AG10803 (cell line): ENCODE results near the gene C5AR1.
"Not testable (repeated sequence)": the region's sequence is repeated elsewhere in the genome, so short reads cannot be mapped to it uniquely, and the experiment has no call there.

Experiments used
- DNase-seq: peaks from one replicate; pipeline ENCODE4 v3.0.0; 2010; ENCODE audit warnings: low read depth
- H3K4me3 ChIP-seq: 2 replicates; pipeline ENCODE4 v1.5.1; 2011; ENCODE audit warnings: mild to moderate bottlenecking, low read length, control low read depth
- TF ChIP-seq, protein P1 (sequence below): conservative IDR thresholded peaks from 2 replicates; pipeline ENCODE4 v1.5.1; 2011; ENCODE audit warnings: mild to moderate bottlenecking, low read length, control low read depth, inconsistent platforms

The C5AR1 gene

DNA sequence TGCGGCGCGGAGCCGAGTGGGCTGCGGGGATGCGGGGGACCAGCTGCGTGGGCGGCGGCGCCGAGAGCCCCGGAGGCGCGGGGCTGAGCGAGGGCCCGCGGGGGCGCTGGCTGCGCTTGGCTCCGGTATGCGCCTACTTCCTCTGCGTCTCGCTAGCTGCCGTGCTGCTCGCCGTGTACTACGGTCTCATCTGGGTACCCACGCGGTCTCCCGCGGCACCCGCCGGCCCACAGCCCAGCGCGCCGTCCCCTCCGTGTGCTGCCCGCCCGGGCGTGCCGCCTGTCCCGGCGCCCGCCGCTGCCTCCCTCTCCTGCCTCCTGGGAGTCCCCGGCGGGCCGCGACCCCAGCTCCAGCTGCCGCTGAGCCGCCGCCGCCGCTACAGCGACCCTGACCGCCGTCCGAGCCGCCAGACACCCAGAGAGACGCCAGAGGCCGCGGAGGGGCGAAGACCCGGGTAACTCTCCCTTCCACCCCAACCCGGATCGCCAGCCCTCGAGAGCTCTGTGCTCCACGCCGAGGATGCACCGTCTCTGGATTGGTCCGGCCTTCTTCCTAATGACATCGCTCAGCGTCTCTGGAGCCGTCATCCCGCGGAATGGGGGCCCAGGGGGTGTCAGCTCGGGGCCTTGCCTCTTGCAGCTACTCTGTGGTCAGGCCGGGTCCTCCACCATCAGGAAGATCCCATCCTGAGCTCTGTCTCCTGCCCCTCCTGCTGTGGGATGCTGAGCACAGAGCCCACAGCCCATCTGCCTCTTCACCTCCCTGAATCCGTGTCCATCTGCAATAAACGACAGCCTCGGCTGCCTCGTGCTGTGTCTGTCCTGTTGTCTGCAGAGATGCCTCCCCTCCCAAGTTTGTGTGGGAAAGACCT, 34.5 kb upstream of the C5AR1 start:
- peak; percentile 6 for DNase-seq
- peak overlapping the region; percentile 48 for H3K4me3 ChIP-seq
- TF ChIP-seq, protein P1, sequence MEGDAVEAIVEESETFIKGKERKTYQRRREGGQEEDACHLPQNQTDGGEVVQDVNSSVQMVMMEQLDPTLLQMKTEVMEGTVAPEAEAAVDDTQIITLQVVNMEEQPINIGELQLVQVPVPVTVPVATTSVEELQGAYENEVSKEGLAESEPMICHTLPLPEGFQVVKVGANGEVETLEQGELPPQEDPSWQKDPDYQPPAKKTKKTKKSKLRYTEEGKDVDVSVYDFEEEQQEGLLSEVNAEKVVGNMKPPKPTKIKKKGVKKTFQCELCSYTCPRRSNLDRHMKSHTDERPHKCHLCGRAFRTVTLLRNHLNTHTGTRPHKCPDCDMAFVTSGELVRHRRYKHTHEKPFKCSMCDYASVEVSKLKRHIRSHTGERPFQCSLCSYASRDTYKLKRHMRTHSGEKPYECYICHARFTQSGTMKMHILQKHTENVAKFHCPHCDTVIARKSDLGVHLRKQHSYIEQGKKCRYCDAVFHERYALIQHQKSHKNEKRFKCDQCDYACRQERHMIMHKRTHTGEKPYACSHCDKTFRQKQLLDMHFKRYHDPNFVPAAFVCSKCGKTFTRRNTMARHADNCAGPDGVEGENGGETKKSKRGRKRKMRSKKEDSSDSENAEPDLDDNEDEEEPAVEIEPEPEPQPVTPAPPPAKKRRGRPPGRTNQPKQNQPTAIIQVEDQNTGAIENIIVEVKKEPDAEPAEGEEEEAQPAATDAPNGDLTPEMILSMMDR = no peak

DNA sequence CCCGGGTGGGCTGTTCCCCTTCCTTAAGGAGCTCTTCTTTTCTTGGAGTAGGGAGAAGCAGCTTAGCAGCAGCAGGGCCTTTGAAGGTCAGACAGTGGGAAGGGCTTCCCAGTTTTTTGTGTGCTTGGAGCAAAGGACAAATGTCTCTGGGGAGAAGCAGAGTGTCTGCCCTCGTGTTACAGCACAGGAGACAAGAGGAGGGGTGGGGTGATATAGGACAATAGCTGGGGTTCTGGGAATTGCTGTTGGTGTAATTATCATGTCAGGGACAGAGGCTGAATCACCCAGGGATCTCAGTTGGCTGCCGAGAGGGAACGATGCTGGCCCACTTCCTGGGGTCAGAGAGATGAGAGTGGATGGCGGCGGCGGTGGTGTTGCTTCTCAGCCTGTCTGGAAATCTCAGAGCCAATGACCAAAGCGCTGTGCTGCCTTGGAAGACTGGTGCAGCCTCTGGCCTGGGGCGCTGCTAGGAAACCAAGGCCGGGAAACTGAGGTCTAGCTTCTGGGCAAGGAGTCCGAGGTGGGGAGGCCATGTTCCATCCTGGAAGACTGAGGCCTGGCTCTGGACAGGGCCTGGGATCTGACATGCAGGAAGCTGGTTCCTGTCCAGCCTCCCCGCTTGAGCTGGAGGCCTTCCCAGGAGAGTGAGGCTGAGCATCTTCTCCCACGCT, 33.7 kb upstream of the C5AR1 start:
- DNase-seq = peak; percentile 59
- TF ChIP-seq, protein P1 = no peak
- peak overlapping the region; percentile 39 for H3K4me3 ChIP-seq

DNA sequence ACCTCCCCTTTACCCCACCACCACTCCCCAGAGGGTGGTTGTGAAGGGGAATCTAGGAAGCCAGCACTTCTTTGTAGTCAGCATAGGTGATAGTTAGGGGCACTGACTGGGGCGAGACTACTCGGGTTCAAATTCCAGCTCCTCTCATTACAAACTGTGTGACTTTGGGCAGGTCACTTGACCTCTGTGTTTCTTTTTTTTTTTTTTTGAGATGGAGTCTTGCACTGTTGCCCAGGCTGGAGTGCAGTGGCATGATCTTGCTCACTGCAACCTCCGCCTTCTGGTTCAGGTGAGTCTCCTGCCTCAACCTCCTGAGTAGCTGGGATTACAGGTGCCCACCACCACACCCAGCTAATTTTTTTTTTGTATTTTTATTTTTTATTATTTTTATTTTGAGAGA, 33.1 kb upstream of the C5AR1 start:
- DNase-seq = not testable (repeated sequence)

DNA sequence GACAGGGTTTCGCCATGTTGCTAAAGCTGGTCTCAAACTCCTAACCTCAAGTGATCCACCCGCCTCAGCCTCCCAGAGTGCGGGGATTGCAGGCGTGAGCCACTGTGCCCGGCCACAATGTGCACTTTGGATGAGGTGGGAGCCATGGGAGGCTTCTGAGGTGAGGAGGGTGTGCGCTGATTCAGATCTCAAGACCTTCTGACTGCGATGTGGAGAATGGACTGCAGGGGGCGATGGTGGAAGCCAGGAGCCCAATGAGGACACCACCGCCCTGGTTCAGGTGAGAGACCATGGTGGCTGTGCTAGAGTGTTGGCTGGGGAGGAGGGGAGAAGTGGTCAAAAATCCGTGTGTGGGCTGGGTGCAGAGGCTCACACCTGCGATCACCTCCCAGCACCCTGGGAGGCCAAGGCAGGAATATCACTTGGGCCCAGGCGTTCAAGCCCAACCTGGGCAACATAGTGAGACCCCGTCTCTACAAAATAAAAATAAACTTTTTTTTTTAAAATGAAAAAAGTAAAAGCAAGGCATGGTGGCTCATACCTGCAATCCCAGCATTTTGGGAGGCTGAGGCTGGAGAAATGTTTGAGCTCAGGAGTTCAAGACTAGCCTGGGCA, 29.4 kb upstream of the C5AR1 start:
- H3K4me3 ChIP-seq = no peak overlapping the region
- TF ChIP-seq, protein P1 = peak; percentile 53
- peak; percentile 12 for DNase-seq

More for the DNA sequence above, 33.1 kb upstream of the C5AR1 start:
- not testable (repeated sequence) for H3K4me3 ChIP-seq

DNA sequence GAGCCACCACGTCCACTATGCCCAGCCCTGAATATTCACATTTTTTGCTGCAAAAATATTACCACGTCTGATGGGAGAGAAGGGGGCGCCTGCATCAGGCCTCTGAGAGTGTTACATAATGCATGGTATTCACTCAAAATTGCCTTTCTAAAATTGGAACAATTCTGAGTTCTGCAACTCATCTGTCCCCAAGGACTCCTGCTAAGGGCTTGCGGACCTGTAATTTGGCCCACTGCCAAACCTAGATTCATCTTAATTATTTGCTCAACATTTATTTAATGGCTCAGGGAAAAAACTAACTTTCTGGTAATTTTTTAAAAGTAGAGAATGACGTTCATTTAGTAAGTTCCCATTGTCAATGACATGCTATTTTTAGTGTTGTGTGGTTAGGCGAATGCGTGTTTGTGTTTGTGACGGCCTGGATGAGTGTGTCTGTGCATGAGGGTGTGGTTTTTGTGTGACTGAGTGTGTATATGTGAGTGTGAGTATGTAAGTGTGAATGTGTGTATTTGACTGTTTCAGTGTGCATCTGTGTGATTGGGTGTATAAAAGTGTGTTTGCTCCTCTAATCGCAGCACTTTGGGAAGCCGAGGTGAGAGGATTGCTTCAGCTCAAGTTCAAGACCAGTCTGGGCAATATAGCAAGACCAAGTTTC, 26.1 kb upstream of the C5AR1 start:
- no peak for DNase-seq
- no peak overlapping the region for H3K4me3 ChIP-seq

DNA sequence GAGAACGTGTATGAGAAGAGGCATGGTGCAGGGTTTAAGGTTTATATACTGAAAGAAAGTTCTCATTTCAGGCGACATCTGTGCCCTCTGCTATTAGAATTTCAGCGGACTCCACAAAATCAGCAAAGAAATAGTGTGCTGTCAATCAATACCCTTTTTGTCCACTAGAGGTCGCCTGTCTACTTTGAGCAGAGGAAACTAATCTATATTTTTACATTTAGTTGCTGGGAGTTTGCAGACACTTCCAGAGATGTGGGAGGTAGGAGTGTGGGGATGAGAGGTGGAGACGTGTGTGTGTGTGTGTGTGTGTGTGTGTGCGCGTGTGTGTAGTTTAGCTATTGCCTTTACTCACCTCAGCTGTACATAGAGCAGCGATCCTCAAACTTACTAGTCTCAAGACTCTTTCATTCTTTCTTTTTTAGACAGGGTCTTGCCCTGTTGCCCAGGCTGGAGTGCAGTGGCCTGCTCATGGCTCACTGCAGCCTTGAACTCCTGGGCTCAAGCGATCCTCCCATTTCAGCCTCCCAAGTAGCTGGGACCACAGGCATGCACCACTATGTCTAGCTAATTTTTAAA, 25.2 kb upstream of the C5AR1 start:
- peak; percentile 62 for DNase-seq
- H3K4me3 ChIP-seq = no peak overlapping the region
- TF ChIP-seq, protein P1 = peak; percentile 92

More for the DNA sequence above, 26.1 kb upstream of the C5AR1 start:
- TF ChIP-seq, protein P1 = no peak

DNA sequence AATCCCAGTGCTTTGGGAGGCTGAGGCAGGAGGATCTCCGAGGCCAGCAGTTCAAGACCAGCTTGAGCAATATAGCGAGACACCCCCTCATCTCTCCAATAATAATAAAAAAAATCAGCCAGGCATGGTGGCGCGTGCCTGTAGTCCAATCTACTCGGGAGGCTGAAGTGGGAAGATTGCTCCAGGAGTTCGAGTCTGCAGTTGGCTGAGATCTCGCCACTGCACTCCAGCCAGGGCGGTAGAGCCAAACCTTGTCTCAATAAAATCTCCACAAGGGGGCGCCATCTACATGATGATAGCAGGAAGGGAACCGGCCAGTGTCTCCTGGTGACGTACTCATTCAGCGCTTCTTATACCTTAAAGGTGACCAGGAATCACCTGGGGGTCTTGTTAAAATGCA, 13.6 kb upstream of the C5AR1 start:
- DNase-seq = peak; percentile 69
- TF ChIP-seq, protein P1 = peak; percentile 78
- no peak overlapping the region for H3K4me3 ChIP-seq

DNA sequence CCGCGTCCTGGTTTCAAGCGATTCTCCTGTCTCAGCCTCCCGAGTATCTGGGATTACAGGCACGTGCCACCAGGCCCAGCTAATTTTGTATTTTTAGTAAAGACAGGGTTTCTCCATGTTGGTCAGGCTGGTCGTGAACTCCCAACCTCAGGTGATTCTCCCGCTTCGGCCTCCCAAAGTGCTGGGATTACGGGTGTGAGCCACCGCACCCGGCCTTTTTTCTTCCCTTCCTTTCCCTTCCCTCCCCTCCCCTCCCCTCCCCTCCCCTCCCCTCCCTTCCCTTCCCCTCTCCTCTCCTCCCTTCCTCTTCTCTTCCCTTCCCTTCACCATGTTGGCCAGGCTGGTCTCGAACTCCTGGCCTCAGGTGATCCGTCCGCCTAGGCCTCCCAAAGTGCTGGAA, 8.8 kb upstream of the C5AR1 start:
- not testable (repeated sequence) for DNase-seq, H3K4me3 ChIP-seq
